HG03520 (cell line): ENCODE measurements around the gene CHGA.

ENCODE experiments used
- ATAC-seq: cut with Tn5 transposase; IDR thresholded peaks from one replicate; pipeline ENCODE4 v1.9.1; 2021; ENCODE audit warnings: mild to moderate bottlenecking, moderate library complexity; ENCODE audit not compliant: unreplicated experiment

The CHGA gene

GRCh38 chr14:92922883-92923743 is at the start of gene CHGA:
TSS of gene CHGA (plus strand) at chr14:92923150. CDS start at chr14:92923360, 210 bp downstream.
- ATAC-seq = no peak

- ATAC-seq = no peak
Observed at GRCh38 chr14:92874962-92875661, 47.8 kb upstream of the CHGA start.

GRCh38 chr14:92877757-92878431 is 45.1 kb upstream of the CHGA start:
- no peak for ATAC-seq

GRCh38 chr14:92880351-92880750 is 42.6 kb upstream of the CHGA start:
- ATAC-seq = no peak

GRCh38 chr14:92880851-92881250 is 42.1 kb upstream of the CHGA start:
- no peak for ATAC-seq

- no peak for ATAC-seq
Observed at GRCh38 chr14:92883066-92883465, 39.9 kb upstream of the CHGA start.

- ATAC-seq = no peak
Observed at GRCh38 chr14:92884410-92884809, 38.5 kb upstream of the CHGA start.

- ATAC-seq = no peak
Observed at GRCh38 chr14:92885279-92886061, 37.5 kb upstream of the CHGA start.

- ATAC-seq = no peak
Observed at GRCh38 chr14:92886337-92886736, 36.6 kb upstream of the CHGA start.

- ATAC-seq = no peak
Observed at GRCh38 chr14:92887157-92887556, 35.8 kb upstream of the CHGA start.

- no peak for ATAC-seq
Observed at GRCh38 chr14:92888896-92889295, 34.1 kb upstream of the CHGA start.

- no peak for ATAC-seq
Observed at GRCh38 chr14:92890830-92891588, 31.9 kb upstream of the CHGA start.

GRCh38 chr14:92892589-92892988 is 30.4 kb upstream of the CHGA start:
- no peak for ATAC-seq

GRCh38 chr14:92895352-92895878 is 27.5 kb upstream of the CHGA start:
- ATAC-seq = no peak

GRCh38 chr14:92897922-92898565 is 24.9 kb upstream of the CHGA start:
- ATAC-seq = no peak

- ATAC-seq = no peak
Observed at GRCh38 chr14:92898566-92899131, 24.3 kb upstream of the CHGA start.

GRCh38 chr14:92900660-92901059 is 22.3 kb upstream of the CHGA start:
- no peak for ATAC-seq

GRCh38 chr14:92902191-92902590 is 20.8 kb upstream of the CHGA start:
- no peak for ATAC-seq

- no peak for ATAC-seq
Observed at GRCh38 chr14:92902726-92903125, 20.2 kb upstream of the CHGA start.
